Fibroblast of villous mesenchyme (primary cell): Measurements from ENCODE around the gene OGFRL1. TPM values are rescaled to one million over a fixed set of nuclear protein-coding genes. Genes with fewer than 3 reads are reported as not detected.

Experiments used
- DNase-seq: peaks from one replicate; pipeline ENCODE4 v3.0.0-alpha.2; 2010; ENCODE audit warnings: low read depth
- H3K4me3 ChIP-seq: 2 replicates; pipeline ENCODE4 v1.5.1; 2011; ENCODE audit warnings: low read depth, mild to moderate bottlenecking, low read length
- CTCF ChIP-seq: IDR thresholded peaks from 2 replicates; pipeline ENCODE4 v1.5.1; 2012; ENCODE audit warnings: low read depth, mild to moderate bottlenecking, low read length; ENCODE audit not compliant: insufficient read depth
- total RNA-seq: library from RNA; depleted of rRNA; stranded (reverse); fragments of >200 nt; gene quantifications from 2 replicates; pipeline ENCODE4 v1.2.3, GENCODE V29; 2012

The OGFRL1 gene
- total RNA-seq, 1 donor = 241 TPM

DNA sequence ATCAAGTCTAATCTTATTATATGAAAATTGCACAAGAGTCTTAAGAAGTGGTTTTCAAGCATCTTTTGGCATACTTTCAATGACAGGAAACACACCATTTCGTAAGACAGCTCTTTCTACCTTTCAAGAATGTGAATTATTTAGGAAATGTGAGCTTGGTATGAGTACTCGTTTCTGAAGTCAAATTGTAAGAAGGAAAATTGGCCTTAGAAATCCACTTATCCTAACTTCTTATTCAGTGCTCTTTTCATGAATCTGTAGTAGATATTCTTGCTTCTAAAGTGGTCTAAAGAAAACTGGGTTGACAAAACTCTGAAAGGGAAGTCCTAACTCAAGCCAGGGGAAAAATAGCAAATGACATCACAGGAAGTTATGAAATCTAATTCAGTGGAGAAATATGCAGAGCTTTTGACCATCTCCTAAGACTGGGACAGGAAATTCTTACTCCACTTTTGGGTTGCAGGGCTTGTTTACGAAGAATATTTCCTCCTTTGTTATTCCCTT, 38.5 kb upstream of the OGFRL1 start:
- no peak overlapping the region for H3K4me3 ChIP-seq
- peak; percentile 87 for DNase-seq
- TF ChIP-seq CTCF = no peak

DNA sequence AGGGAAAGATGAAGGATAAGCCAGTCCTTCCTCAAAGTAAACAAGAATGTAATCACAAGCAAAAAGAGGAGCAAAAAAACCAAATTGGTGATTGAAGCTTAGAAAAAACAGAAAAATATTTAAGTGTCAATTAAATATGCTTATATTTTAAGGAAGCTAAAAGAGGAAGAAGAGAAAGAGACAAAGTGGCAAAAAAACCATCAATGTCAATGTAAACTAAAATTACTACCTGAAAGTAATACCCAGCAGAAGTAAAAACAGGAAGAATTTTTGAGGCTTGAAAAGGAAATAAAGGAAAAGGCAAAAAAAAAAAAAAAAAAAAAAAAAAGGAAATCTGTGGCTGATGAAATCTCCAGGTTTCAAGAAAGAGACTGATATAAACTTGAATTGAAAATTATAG, 36.2 kb upstream of the OGFRL1 start:
- no peak for TF ChIP-seq CTCF
- H3K4me3 ChIP-seq = no peak overlapping the region
- DNase-seq = no peak

DNA sequence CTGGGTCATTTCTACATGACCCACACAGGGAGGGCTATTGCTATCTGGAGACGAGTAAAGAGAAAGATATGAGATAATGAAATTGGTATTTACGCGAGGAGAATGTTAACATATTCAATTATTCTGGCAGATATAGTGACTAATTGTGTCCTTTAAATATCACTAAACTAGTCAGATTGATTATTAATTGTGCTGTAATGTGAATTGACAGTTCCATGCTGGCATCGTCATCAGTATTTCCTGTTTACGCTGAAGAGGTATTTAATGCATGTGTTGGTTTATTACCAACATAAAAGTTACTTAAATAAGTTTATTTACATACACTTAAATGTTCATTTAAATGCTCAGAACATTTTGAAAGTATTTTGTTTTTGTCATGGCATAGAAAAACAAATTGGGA, 35.7 kb upstream of the OGFRL1 start:
- no peak for DNase-seq
- H3K4me3 ChIP-seq = no peak overlapping the region
- no peak for TF ChIP-seq CTCF

GRCh38 chr6:71254323-71254722, 34.3 kb upstream of the OGFRL1 start:
- no peak overlapping the region for H3K4me3 ChIP-seq
- no peak for DNase-seq
- no peak for TF ChIP-seq CTCF

GRCh38 chr6:71258078-71258866, 30.3 kb upstream of the OGFRL1 start:
- peak; percentile 49 for DNase-seq
- H3K4me3 ChIP-seq = no peak overlapping the region
- no peak for TF ChIP-seq CTCF

DNA sequence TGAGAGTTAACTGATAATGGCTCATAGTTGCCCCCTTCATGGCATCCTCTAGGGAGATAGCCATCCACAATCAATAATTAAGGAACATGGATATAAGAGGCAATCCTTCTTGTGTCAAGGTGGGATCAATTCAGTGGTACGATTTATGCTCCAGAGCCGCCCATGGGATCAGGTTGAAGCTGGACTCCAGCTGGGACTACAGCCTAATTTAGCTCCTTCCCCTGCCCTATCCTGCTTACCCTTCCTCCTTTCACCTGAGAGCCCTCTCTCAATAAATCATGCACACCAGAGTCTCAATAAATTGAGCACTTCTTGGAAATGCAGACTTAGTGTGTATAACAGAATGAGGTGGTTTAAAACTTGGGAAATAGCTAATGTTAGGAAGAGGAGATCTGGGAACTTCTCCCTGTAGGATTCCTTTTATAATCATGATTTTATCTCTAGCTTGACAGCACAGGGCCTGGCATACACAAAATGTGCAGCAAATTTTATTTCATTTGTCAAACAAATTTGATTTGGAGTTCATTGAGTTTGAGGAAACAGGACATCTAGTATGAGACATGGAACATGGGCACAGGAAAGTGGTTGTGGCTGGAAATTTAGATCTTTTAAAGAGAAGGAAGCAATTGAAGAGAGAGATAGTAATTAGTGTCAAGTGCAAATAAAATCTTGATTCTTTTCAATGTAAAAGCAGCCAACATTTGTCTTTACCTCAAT, 28.6 kb upstream of the OGFRL1 start:
- DNase-seq = no peak
- no peak overlapping the region for H3K4me3 ChIP-seq
- no peak for TF ChIP-seq CTCF
